B cell (primary cell): ENCODE measurements around the gene FAM219A. TPM values are rescaled to one million over a fixed set of nuclear protein-coding genes. Genes with fewer than 3 reads are reported as not detected.
"Not testable (repeated sequence)": the region's sequence is repeated elsewhere in the genome, so short reads cannot be mapped to it uniquely, and the experiment has no call there.

Experiments used
- ATAC-seq: fragments of 200-7000 bp; cut with Tn5 transposase; one replicate; pipeline ENCODE4 v1.10.0; 2021; ENCODE audit warnings: low read depth, mild to moderate bottlenecking, moderate number of reproducible peaks, moderate library complexity
- CTCF ChIA-PET: fragments of 350-600 bp; sonication (Branson Sonifier 250); formaldehyde crosslinking; loops from one replicate; lab custom pipeline; 2021; ENCODE audit warnings: antibody characterized with exemption, inconsistent platforms; lab: Charles Lee
- POLR2A ChIA-PET: fragments of 350-600 bp; sonication (Branson Sonifier 250); formaldehyde crosslinking; loops from one replicate; lab custom pipeline; 2021; ENCODE audit warnings: antibody characterized with exemption; lab: Charles Lee
- DNase-seq: peaks from one replicate; pipeline ENCODE4 v3.0.0; 2013
- H2AFZ ChIP-seq: 2 replicates; pipeline ENCODE4 v1.6.1; 2012; ENCODE audit warnings: mild to moderate bottlenecking, low read depth, low read length; ENCODE audit not compliant: insufficient read depth, poor library complexity, severe bottlenecking
- H3K27ac ChIP-seq, 2 donors: 1 replicate in 1 of 2; 2 replicates in 1 of 2; pipeline ENCODE4 v1.5.1; 2012 to 2013; ENCODE audit warnings: low read length in 2 of 2, mild to moderate bottlenecking in 2 of 2, moderate library complexity in 1 of 2
- H3K27me3 ChIP-seq, 4 experiments: fragments of 200-600 bp in 1 of 4; sonication (generic) in 1 of 4; replicated peaks in 1 of 4; 1 replicate in 2 of 4; 2 replicates in 2 of 4; pipeline versions ENCODE4 v1.6.1 to v1.7.0; 2013 to 2016; ENCODE audit warnings: low read length in 3 of 4, mild to moderate bottlenecking in 2 of 4, mixed read lengths in 1 of 4, moderate library complexity in 1 of 4; ENCODE audit not compliant: insufficient read depth in 4 of 4, control insufficient read depth in 3 of 4; ENCODE audit errors: control extremely low read depth in 1 of 4
- H3K36me3 ChIP-seq, 2 experiments: replicated peaks in 1 of 2; 1 replicate in 1 of 2; 2 replicates in 1 of 2; pipeline versions ENCODE4 v1.6.1 to v1.7.1; 2013; ENCODE audit warnings: low read length in 1 of 2; ENCODE audit not compliant: insufficient read depth in 2 of 2, control insufficient read depth in 1 of 2; ENCODE audit errors: control extremely low read depth in 1 of 2, extremely low read depth in 1 of 2
- H3K4me1 ChIP-seq, 2 donors: fragments of 200-600 bp in 1 of 2; sonication (generic) in 1 of 2; 1 replicate in 1 of 2; 2 replicates in 1 of 2; pipeline versions ENCODE4 v1.5.1 to v1.6.1; 2013 to 2017; ENCODE audit warnings: low read length in 2 of 2; ENCODE audit not compliant: control insufficient read depth in 2 of 2, insufficient read depth in 2 of 2
- H3K4me2 ChIP-seq: replicated peaks from 2 replicates; pipeline ENCODE3; 2012; ENCODE audit warnings: mild to moderate bottlenecking, low read depth, low read length; ENCODE audit not compliant: poor library complexity, severe bottlenecking
- H3K4me3 ChIP-seq, 5 experiments: fragments of 200-600 bp in 1 of 5; sonication (generic) in 1 of 5; 1 replicate in 3 of 5; 2 replicates in 2 of 5; pipeline versions ENCODE4 v1.5.1 to v1.7.0; 2011 to 2016; ENCODE audit warnings: low read length in 4 of 5, mild to moderate bottlenecking in 4 of 5, low read depth in 2 of 5, control low read depth in 1 of 5, moderate library complexity in 1 of 5; ENCODE audit not compliant: insufficient read depth in 1 of 5; ENCODE audit errors: control extremely low read depth in 1 of 5, extremely low read depth in 1 of 5
- H3K79me2 ChIP-seq: fragments of 200-600 bp; sonication (generic); one replicate; pipeline ENCODE4 v1.6.0; 2016; ENCODE audit warnings: low read length; ENCODE audit not compliant: control insufficient read depth, insufficient read depth
- H3K9ac ChIP-seq: fragments of 200-600 bp; sonication (generic); 2 replicates; pipeline ENCODE4 v1.6.1; 2017; ENCODE audit warnings: mild to moderate bottlenecking, low read length, moderate library complexity
- H3K9me3 ChIP-seq, 3 donors: one replicate each; pipeline versions ENCODE4 v1.6.1 to v1.7.1; 2013; ENCODE audit warnings: low read length in 2 of 3; ENCODE audit not compliant: control insufficient read depth in 2 of 3, insufficient read depth in 1 of 3; ENCODE audit errors: control extremely low read depth in 1 of 3
- H4K20me1 ChIP-seq: 2 replicates; pipeline ENCODE4 v1.6.0; 2012; ENCODE audit warnings: mild to moderate bottlenecking, low read length; ENCODE audit not compliant: insufficient read depth, control insufficient read depth, poor library complexity, severe bottlenecking
- H3K27ac Mint-ChIP-seq: one replicate; pipeline ENCODE4 v1.8.0; 2021; ENCODE audit warnings: mixed read lengths
- H3K27me3 Mint-ChIP-seq: one replicate; pipeline ENCODE4 v1.8.0; 2021; ENCODE audit warnings: mixed read lengths
- H3K4me1 Mint-ChIP-seq: one replicate; pipeline ENCODE4 v1.8.0; 2021; ENCODE audit warnings: mixed read lengths
- H3K4me3 Mint-ChIP-seq: one replicate; pipeline ENCODE4 v1.8.0; 2021; ENCODE audit warnings: mixed read lengths
- H3K9me3 Mint-ChIP-seq: one replicate; pipeline ENCODE4 v1.8.0; 2022; ENCODE audit warnings: mixed read lengths; ENCODE audit not compliant: insufficient read depth
- EZH2 ChIP-seq: IDR thresholded peaks from 2 replicates; pipeline ENCODE4 v1.6.1; 2012; ENCODE audit warnings: borderline replicate concordance, low read depth, mild to moderate bottlenecking, moderate library complexity, low read length; ENCODE audit not compliant: insufficient read depth, poor library complexity, severe bottlenecking
- WGBS: methylation state at CpG from one replicate; pipeline ENCODE4 v1.1.5; 2013; ENCODE audit warnings: missing lambda C conversion rate; ENCODE audit not compliant: insufficient coverage; 5-methylcytosine and 5-hydroxymethylcytosine counted together
- intact Hi-C: fragments of 100-400 bp; cut with micrococcal nuclease; formaldehyde crosslinking; loops from one replicate; pipeline ENCODE4 v1.10.0; 2022
- polyA plus RNA-seq: library from polyadenylated mRNA; depleted of rRNA; stranded (reverse); fragments of >200 nt; gene quantifications from 2 replicates; pipeline ENCODE4 v1.2.3, GENCODE V29; 2012
- total RNA-seq, 2 donors: library from RNA; stranded (reverse); fragments of 120-200 nt in 1 of 2; gene quantifications; 1 replicate in 1 of 2; 2 replicates in 1 of 2; pipeline versions ENCODE4 v1.2.3 to v1.2.4, GENCODE V29; 2013 to 2022
- TF ChIP-seq, protein P1 (sequence below): fragments of 200-600 bp; IDR thresholded peaks from one replicate; pipeline ENCODE4 v1.8.0; 2022; ENCODE audit warnings: antibody characterized with exemption, mild to moderate bottlenecking

The FAM219A gene
- total and polyA plus RNA-seq, 2 donors (not counting 1 experiment from before 2014, with no cell fraction given): 12.9 to 17.3 TPM

DNA sequence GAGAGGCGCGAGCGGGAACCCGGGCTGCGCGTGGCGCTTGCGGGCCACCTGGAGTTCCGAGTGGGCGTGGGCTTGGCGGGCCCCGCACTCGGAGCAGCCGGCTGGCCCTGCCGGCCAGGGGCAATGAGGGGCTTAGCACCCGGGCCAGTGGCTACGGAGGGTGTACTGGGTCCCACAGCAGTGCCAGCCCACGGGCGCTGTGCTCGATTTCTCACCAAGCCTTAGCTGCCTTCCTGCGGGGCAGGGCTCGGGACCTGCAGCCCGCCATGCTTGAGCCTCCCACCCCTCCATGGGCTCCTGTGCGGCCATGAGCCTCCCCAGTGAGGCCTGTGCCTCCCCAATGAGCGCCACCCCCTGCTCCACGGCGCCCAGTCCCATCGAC lies 20.5 kb downstream of the FAM219A start:
- POLR2A ChIA-PET, H3K27me3 ChIP-seq, H3K27me3 Mint-ChIP-seq, H3K4me1 ChIP-seq, H3K9me3 ChIP-seq, H2AFZ ChIP-seq, H3K27ac ChIP-seq, H3K4me3 ChIP-seq, H3K9me3 Mint-ChIP-seq, H3K4me1 Mint-ChIP-seq, H3K4me2 ChIP-seq, H3K79me2 ChIP-seq, H3K4me3 Mint-ChIP-seq, H3K27ac Mint-ChIP-seq, H3K36me3 ChIP-seq, DNase-seq, H4K20me1 ChIP-seq, H3K9ac ChIP-seq, ATAC-seq: not testable (repeated sequence)
- 96% methylated on average over 28 of the region's 28 CpGs for WGBS
- intact Hi-C loops: loop anchor here (1.0 to 2.0 kb wide), 3 partner anchors 62 to 199 kb away; partner anchors contain the start of gene SIGMAR1
- CTCF ChIA-PET: interaction anchor here (0.7 to 3.7 kb wide), 7 partner anchors 11 to 196 kb away, joined by 3 to 37 read pairs (median 11); no protein-coding TSS in a partner anchor

DNA sequence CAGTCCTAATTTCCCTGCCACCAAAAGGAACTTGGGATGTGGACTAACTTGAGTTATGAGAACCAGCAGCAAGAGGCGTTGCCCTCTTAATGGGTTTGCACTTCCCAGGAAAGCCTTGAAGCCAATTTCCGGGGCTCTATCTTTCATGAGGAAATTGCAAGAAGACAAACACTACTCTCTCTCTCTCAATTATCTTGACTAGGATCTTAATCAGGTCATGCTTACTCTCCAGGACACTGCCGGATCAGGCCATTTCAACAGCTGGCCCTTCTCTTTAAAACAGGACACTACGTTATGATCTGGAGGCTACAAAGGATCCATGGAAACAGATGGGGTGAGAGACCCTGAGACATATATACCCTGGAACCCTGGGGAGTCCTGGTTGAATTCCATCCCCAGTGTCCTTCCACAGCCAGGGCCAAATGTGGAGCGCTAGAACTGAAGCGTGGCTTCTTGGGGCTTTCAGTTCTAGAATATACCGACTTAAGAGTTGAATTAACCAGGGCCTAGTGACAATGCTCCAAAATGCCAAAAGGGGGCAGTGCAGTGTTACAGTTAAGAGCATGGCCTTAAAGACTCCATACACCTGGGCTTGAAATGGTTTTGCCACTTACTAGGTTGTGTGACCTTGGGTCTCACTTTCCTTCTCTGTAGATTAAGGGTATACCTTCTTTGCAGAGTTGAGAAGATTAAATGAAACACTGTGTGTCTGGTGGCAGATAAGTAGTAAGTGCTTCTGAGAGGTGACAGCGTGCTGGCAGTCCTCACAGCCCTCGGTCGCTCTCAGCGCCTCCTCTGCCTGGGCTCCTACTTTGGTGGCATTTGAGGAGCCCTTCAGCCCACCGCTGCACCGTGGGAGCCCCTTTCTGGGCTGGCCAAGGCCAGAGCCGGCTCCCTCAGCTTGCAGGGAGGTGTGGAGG lies 21.1 kb downstream of the FAM219A start:
- no peaks in the 10 kb centered on the region for H3K79me2 ChIP-seq
- ATAC-seq (peak; percentile 65), DNase-seq (peak; percentile 81)
- WGBS: 82% methylated on average over 8 of the region's 14 CpGs
- H3K27ac ChIP-seq: no peak overlapping the region
- no peaks in the 10 kb centered on the region for H3K4me1 ChIP-seq
- no peak overlapping the region for H2AFZ ChIP-seq
- ChIA-PET POLR2A (no interaction called here), CTCF (interaction anchor here (0.7 to 3.7 kb wide), 11 partner anchors 8 to 265 kb away, joined by 3 to 37 read pairs (median 8); no protein-coding TSS in a partner anchor)
- TF ChIP-seq, protein P1, sequence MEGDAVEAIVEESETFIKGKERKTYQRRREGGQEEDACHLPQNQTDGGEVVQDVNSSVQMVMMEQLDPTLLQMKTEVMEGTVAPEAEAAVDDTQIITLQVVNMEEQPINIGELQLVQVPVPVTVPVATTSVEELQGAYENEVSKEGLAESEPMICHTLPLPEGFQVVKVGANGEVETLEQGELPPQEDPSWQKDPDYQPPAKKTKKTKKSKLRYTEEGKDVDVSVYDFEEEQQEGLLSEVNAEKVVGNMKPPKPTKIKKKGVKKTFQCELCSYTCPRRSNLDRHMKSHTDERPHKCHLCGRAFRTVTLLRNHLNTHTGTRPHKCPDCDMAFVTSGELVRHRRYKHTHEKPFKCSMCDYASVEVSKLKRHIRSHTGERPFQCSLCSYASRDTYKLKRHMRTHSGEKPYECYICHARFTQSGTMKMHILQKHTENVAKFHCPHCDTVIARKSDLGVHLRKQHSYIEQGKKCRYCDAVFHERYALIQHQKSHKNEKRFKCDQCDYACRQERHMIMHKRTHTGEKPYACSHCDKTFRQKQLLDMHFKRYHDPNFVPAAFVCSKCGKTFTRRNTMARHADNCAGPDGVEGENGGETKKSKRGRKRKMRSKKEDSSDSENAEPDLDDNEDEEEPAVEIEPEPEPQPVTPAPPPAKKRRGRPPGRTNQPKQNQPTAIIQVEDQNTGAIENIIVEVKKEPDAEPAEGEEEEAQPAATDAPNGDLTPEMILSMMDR: peak; percentile 82
- TF ChIP-seq EZH2: no peak
- intact Hi-C loops: loop anchor here (1.0 to 2.0 kb wide), 3 partner anchors 63 to 200 kb away; partner anchors contain the start of gene SIGMAR1
- H3K4me2 ChIP-seq: no peak overlapping the region
- no peaks in the 10 kb centered on the region for H3K36me3 ChIP-seq
- Mint-ChIP-seq H3K9me3 (no peaks in the 10 kb centered on the region), H3K4me3 (no peak overlapping the region), H3K4me1 (no peaks in the 10 kb centered on the region), H3K27me3 (no peaks in the 10 kb centered on the region), H3K27ac (no peak overlapping the region)
- no peaks in the 10 kb centered on the region for H3K9me3 ChIP-seq
- H3K4me3 ChIP-seq: no peak overlapping the region
- H3K27me3 ChIP-seq: no peaks in the 10 kb centered on the region
- H3K9ac ChIP-seq: no peak overlapping the region
- H4K20me1 ChIP-seq: peaks cover 5% of the 10 kb centered on the region
